DOHH2 (cell line): ENCODE measurements around the gene KIAA1549.

Source experiments
- H3F3A ChIP-seq: fragments of 200-600 bp; sonication (generic), shearing (Covaris generic); 2 replicates; pipeline ENCODE4 v1.6.0; 2016; ENCODE audit warnings: antibody characterized with exemption, mild to moderate bottlenecking; ENCODE audit not compliant: control insufficient read depth, insufficient read depth
- H3K27ac ChIP-seq: fragments of 200-600 bp; sonication (generic); 2 replicates; pipeline ENCODE4 v1.5.1; 2014; ENCODE audit warnings: low read depth, mild to moderate bottlenecking, low read length, moderate library complexity
- H3K27me3 ChIP-seq: fragments of 200-600 bp; sonication (generic); 2 replicates; pipeline ENCODE4 v1.6.1; 2014; ENCODE audit warnings: mild to moderate bottlenecking, low read length, mixed read lengths; ENCODE audit not compliant: control insufficient read depth
- H3K36me3 ChIP-seq: fragments of 200-600 bp; sonication (generic); 2 replicates; pipeline ENCODE4 v1.6.1; 2014; ENCODE audit warnings: mild to moderate bottlenecking, low read length, moderate library complexity, mixed read lengths; ENCODE audit not compliant: control insufficient read depth
- H3K4me1 ChIP-seq: fragments of 200-600 bp; sonication (generic); 2 replicates; pipeline ENCODE4 v1.6.1; 2014; ENCODE audit warnings: mild to moderate bottlenecking, low read length, mixed read lengths; ENCODE audit not compliant: control insufficient read depth
- H3K4me2 ChIP-seq: fragments of 200-600 bp; sonication (generic); 2 replicates; pipeline ENCODE4 v1.6.0; 2014; ENCODE audit warnings: mild to moderate bottlenecking, low read length, moderate library complexity
- H3K4me3 ChIP-seq: fragments of 200-600 bp; sonication (generic); 2 replicates; pipeline ENCODE4 v1.5.1; 2014; ENCODE audit warnings: mild to moderate bottlenecking, low read length, mixed read lengths
- H3K79me2 ChIP-seq: fragments of 200-600 bp; sonication (generic); 2 replicates; pipeline ENCODE4 v1.6.1; 2014; ENCODE audit warnings: mild to moderate bottlenecking, low read length, mixed read lengths; ENCODE audit not compliant: control insufficient read depth
- H3K9me2 ChIP-seq: fragments of 200-600 bp; sonication (generic); replicated peaks from 2 replicates; pipeline ENCODE4 v1.6.1; 2014; ENCODE audit warnings: mild to moderate bottlenecking, low read length, mixed read lengths; ENCODE audit not compliant: control insufficient read depth
- H3K9me3 ChIP-seq: fragments of 200-600 bp; sonication (generic); 2 replicates; pipeline ENCODE4 v1.6.1; 2014; ENCODE audit warnings: antibody characterized with exemption, low read length, mixed read lengths; ENCODE audit not compliant: control insufficient read depth, insufficient read depth
- H4K20me1 ChIP-seq: fragments of 200-600 bp; sonication (generic); 2 replicates; pipeline ENCODE4 v1.6.0; 2014; ENCODE audit warnings: low read depth, mild to moderate bottlenecking, antibody characterized with exemption, low read length, moderate library complexity; ENCODE audit not compliant: control insufficient read depth, insufficient read depth
- EZH2phosphoT487 ChIP-seq: fragments of 200-600 bp; sonication (generic); IDR thresholded peaks from 2 replicates; pipeline ENCODE4 v1.6.1; 2017; ENCODE audit warnings: borderline replicate concordance, mild to moderate bottlenecking, antibody characterized with exemption, low read length, moderate library complexity, mixed read lengths
- TF ChIP-seq, protein P1 (sequence below): fragments of 200-600 bp; sonication (generic); IDR thresholded peaks from one replicate; pipeline ENCODE4 v1.5.1; 2014; ENCODE audit warnings: antibody characterized with exemption, mild to moderate bottlenecking, low read depth, low read length; ENCODE audit not compliant: poor library complexity, severe bottlenecking

The KIAA1549 gene

DNA sequence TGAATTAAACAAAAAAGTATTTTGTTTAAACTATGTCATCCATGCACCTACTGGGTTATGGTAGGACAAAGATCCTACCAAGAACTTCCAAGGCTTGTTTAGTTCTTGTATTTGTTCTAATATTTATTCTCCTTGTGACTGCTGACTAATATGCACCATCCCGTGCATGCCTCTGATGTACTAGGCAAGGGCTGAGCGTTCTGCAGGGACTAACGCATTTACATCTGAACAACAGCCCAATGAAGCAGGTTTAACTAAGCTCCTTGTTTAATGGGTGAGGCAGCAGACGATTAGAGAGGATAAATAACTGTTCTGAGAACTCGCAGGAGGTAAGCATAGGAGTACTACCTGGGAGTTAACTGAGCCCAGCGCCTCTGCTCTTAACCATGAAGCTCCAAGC is 64.9 kb downstream of the KIAA1549 start:
- no peaks in the 10 kb centered on the region for H3K36me3 ChIP-seq
- no peaks in the 10 kb centered on the region for H3K9me3 ChIP-seq
- H3K4me3 ChIP-seq, result no peak overlapping the region
- H3F3A ChIP-seq, result no peaks in the 10 kb centered on the region
- H4K20me1 ChIP-seq, result no peaks in the 10 kb centered on the region
- no peak overlapping the region for H3K27ac ChIP-seq
- H3K9me2 ChIP-seq, result no peaks in the 10 kb centered on the region
- H3K4me1 ChIP-seq, result no peaks in the 10 kb centered on the region
- H3K4me2 ChIP-seq, result no peak overlapping the region
- TF ChIP-seq EZH2phosphoT487, result no peak
- TF ChIP-seq, protein P1, sequence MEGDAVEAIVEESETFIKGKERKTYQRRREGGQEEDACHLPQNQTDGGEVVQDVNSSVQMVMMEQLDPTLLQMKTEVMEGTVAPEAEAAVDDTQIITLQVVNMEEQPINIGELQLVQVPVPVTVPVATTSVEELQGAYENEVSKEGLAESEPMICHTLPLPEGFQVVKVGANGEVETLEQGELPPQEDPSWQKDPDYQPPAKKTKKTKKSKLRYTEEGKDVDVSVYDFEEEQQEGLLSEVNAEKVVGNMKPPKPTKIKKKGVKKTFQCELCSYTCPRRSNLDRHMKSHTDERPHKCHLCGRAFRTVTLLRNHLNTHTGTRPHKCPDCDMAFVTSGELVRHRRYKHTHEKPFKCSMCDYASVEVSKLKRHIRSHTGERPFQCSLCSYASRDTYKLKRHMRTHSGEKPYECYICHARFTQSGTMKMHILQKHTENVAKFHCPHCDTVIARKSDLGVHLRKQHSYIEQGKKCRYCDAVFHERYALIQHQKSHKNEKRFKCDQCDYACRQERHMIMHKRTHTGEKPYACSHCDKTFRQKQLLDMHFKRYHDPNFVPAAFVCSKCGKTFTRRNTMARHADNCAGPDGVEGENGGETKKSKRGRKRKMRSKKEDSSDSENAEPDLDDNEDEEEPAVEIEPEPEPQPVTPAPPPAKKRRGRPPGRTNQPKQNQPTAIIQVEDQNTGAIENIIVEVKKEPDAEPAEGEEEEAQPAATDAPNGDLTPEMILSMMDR, result no peak
- 0 out of 2 replicates have a peak, but pooled peaks cover 3% of the 10 kb centered on the region for H3K27me3 ChIP-seq
- H3K79me2 ChIP-seq, result no peaks in the 10 kb centered on the region

DNA sequence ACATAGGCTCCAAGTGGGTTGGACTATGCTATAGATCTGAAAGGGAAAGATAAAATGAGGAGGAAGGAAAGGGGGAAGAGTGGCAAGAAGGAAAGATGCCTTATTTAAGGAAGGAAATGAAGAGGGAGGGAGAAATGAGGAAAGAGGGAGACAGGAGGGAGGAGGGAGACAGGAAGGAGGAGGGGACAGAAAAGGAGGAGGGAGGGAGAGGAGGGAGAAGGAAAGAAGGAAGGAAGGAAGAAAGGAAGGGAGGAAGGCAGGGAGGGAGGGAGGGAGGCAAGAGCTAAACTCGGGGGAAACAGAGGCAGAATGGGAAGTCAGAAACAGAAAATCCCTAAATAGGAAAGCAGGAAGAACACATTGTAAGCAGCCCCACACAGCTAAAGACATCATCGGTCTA is 67.4 kb downstream of the KIAA1549 start:
- no peaks in the 10 kb centered on the region for H3K9me2 ChIP-seq
- H3K36me3 ChIP-seq, result no peaks in the 10 kb centered on the region

DNA sequence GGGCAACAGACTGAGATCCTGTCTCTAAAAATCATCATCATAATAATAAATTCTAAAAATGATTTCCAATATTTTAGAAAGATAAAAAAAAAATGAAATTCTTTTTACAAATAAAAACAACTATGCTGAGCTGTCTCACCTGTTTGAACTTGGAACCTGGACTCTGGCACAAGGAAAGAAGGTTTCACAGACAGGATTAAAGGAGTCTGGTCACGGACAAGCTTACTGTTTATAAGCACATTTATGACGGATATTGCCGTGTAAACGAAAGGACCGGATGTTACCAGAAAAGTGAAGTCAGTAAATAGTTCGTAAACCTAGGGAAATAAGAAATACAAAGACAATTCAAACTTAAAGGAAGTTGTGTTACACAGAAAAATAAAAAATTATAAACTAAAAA is 70.2 kb downstream of the KIAA1549 start:
- H3K4me2 ChIP-seq, result no peak overlapping the region
- no peaks in the 10 kb centered on the region for H4K20me1 ChIP-seq
- no peaks in the 10 kb centered on the region for H3K9me2 ChIP-seq
- no peaks in the 10 kb centered on the region for H3K4me1 ChIP-seq
- no peaks in the 10 kb centered on the region for H3K36me3 ChIP-seq
- no peaks in the 10 kb centered on the region for H3K9me3 ChIP-seq
- TF ChIP-seq EZH2phosphoT487, result no peak
- TF ChIP-seq, protein P1, result no peak
- no peak overlapping the region for H3K4me3 ChIP-seq
- H3K79me2 ChIP-seq, result no peaks in the 10 kb centered on the region
- no peak overlapping the region for H3K27ac ChIP-seq
- H3F3A ChIP-seq, result no peaks in the 10 kb centered on the region
- H3K27me3 ChIP-seq, result 0 out of 2 replicates have a peak, but pooled peaks cover 3% of the 10 kb centered on the region

More for the DNA sequence above, 67.4 kb downstream of the KIAA1549 start:
- Histone ChIP-seq H3K27me3 (0 out of 2 replicates have a peak, but pooled peaks cover 3% of the 10 kb centered on the region), H3F3A (no peaks in the 10 kb centered on the region), H4K20me1 (no peaks in the 10 kb centered on the region), H3K9me3 (no peaks in the 10 kb centered on the region), H3K27ac (no peak overlapping the region), H3K4me3 (no peak overlapping the region), H3K4me1 (no peaks in the 10 kb centered on the region), H3K79me2 (no peaks in the 10 kb centered on the region), H3K4me2 (no peak overlapping the region)
- TF ChIP-seq EZH2phosphoT487, result no peak
- TF ChIP-seq, protein P1, result no peak

DNA sequence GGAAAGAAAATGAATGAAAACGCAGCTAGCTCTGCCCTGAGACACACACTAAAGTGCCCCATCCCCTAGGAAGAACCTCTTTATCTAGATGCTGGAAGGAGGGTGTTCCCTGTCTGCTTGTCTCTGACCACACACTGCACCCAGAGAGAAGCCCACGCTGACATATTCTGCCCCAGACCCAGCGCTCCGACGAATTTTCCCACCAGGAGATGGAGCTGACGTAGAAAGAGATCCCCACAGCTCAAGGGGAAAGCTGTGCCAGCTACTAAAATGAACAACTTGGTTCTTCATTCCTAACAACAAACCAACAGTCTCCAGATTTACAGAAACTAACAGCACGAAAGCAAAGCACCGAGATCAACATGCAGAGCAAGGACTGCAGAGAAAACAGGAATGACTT is 73.3 kb downstream of the KIAA1549 start:
- H3K27ac ChIP-seq, result no peak overlapping the region
- TF ChIP-seq, protein P1, result no peak
- TF ChIP-seq EZH2phosphoT487, result no peak

More for the DNA sequence above, 73.3 kb downstream of the KIAA1549 start:
- Histone ChIP-seq H3K9me3 (no peaks in the 10 kb centered on the region), H3K4me3 (no peak overlapping the region), H3K4me2 (no peak overlapping the region), H3F3A (no peaks in the 10 kb centered on the region), H3K4me1 (no peaks in the 10 kb centered on the region), H3K9me2 (no peaks in the 10 kb centered on the region), H4K20me1 (no peaks in the 10 kb centered on the region), H3K79me2 (no peaks in the 10 kb centered on the region), H3K36me3 (no peaks in the 10 kb centered on the region), H3K27me3 (no peaks in the 10 kb centered on the region)
